Cortex of kidney (tissue), 1 donor: ENCODE results near the gene TRMT61B.

Experiments
- DNase-seq: peaks from one replicate; lab custom pipeline; 2025; lab: John Stamatoyannopoulos, UW

TRMT61B gene

DNA sequence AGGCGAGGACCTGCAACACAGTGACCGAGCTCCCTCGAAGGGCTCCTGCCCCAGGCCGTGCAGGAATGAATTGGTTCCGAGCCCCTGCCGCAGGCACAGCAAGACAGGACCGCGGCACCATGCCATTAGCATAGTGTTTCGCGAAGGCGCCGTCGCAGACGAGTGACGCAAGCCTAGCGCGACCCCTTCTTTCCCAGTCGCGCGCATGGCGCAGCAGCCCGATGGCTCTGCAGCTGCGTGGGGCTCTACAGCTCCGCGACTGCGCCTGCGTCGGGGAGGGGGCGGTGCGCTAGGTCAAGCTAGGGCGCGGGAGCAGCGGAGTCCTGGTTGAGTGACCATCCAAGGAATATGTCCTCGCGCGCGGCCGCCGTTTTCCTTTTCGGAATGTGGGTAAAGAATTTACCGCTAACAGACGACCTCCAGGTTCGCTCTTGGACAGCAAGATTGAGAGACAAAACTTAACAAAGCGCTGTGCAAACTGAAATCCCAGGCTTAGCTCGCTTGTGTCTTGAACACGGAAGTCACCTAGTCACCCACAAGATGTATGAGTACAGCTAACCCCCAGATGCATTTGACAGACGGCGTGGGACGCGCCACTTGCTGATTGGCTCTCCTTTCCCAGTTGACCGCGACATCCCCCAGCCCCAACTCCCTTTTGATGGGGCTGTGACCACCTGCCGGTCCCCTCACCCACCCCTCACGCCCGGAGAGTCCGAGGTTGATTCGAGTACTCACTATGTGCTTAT lies at the start of gene TRMT61B:
TRMT61B (minus strand) TSS at position 164 of the 746 bp plus-strand sequence; CDS start at position 132, 32 bp downstream.
- DNase-seq: peak; percentile 69

DNA sequence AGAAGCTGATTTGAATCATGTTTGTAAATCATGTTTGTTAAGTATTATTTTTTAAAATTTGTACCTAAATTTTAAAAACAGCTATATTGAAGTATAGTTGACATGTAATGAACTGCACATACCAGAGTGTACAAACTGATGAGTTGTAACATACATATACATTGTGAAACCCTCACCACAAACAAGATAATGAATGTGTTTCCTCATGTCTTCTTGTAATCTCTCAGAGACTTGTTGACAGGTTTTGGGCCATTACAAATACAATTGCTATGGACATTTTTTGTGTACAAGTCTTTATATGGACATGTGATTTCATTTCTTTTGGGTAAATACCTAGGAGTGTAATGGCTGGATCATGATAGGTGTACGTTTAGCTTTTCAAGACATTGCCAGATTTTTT lies 45.8 kb upstream of the TRMT61B start:
- no peak for DNase-seq

DNA sequence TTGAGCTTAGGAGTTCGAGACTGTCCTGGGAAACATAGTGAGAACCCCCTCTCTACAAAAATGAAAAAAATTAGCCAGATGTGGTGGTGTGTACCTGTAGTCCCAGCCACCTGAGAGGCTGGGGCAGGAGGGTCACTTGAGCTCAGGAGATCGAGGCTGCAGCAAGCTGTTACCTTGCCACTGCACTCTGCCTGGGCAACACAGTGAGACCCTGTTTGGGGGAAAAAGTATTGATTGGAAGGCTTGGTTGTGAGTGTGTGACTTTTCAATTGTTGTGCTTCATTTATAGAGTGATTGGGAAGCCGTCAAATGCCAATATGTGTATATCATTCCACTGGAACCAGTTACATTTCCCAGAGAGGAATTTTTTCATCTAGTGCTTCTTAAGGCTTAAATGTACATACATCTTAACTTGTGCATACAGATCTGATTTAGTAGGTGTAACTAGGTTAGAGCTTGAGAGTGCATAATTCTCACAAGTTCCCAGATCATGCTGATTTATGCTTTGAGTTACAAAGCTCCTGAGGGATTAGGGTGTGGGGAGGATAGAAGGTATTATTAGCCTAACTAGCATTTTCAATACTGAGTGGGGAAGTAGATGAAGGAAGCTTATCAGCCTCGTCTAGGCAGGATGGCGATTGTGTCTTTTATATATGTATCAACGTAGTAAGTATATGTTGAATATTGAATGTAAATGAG lies 39.7 kb upstream of the TRMT61B start:
- no peak for DNase-seq

DNA sequence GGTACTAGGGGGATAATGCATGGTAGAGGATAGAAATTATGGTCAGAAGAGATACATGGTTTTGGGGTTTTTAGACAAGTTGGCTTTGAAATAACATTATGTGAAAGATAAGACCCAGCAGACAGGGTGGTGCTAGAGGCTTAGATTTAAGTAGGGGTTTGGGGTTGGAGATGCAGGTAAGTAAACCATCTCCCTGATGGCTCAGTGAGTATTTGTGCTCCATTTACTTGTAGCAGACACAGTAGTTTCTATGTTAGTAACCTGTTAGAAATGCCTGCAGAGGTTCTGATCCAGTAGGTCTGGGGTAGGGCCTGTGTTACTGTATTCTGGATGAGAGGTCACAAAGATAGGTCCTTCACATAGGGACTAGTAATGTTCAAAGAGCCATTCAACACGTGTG lies 38.1 kb upstream of the TRMT61B start:
- DNase-seq: no peak

DNA sequence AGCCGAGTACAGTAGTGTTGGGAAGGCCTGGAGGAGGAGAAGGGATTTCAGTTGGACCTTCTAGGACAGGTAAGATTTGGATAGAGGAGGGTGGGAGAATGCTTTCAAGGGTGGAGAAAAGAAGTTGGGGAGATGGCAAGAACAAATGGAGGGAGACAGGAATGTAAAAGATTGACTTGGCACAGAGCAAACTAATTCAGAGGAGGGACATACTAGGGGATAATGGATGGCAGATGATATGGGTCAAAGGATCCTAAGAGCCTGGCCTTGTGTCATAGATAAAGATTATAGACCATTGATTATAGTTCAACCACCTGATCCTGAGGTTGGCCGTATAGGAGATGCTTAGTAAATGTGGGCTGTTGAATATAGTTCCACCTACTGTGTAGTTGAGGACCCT lies 36.7 kb upstream of the TRMT61B start:
- no peak for DNase-seq

DNA sequence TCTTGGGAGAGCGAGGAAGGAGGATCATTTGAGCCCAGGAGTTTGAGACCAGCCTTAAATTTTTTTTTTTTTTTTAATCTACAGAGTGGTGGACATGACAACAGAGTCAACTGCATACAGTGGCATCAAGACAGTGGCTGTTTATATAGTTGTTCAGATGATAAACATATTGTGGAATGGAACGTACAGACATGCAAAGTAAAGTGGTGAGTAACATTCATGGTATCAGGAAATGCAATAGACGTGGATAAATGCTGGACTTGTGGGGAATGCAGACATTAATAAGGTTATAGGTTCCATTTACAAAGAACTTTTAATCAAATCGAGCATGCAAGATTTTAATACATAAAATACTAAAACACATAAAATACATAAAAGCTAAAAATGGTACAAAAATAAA lies 36.3 kb upstream of the TRMT61B start:
- DNase-seq: no peak

DNA sequence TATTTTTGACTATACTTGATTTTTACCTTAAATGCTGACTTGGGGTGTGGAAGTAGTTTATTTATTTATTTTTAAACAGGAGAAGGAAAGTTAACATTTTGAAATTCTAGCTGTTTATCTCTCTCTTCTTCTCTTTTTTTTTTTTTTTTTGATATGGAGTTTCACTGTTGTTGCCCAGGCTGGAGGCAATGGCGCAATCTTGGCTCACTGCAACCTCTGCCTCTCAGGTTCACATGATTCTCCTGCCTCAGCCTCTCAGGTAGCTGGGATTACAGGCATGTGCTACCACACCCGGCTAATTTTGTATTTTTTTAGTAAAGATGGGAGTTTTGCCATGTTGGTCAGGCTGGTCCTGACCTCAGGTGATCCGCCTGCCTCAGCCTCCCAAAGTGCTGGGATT lies 35.4 kb upstream of the TRMT61B start:
- no peak for DNase-seq

DNA sequence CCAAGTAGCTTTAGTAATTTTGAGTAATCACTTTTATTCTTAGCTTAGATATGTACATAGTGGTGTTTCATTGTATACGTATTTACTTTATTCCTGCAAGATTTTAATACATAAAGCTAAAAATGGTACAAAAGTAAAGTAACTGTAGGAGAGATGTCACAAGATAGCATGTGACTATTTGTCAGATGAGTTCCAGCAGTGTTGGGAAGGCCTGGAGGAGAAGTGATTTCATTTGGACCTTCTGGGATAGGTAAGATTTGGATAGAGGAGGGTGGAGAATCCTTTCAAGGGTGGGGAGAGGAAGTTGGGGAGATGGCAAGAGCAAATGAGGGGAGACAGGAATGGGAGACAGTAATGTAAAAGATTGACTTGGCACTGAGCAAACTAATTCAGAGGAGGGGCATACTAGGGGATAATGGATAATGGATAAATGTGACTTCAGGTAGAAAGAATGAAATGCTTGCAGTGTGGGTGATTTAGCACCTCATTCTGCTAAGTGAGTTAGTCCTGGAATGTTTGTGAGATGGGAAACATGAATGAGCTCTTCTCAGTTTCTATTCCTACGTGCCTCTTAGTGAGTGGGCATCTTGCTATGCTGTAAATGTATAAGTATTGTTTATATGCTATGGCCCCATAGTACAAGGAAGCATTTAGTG lies 34.8 kb upstream of the TRMT61B start:
- no peak for DNase-seq

DNA sequence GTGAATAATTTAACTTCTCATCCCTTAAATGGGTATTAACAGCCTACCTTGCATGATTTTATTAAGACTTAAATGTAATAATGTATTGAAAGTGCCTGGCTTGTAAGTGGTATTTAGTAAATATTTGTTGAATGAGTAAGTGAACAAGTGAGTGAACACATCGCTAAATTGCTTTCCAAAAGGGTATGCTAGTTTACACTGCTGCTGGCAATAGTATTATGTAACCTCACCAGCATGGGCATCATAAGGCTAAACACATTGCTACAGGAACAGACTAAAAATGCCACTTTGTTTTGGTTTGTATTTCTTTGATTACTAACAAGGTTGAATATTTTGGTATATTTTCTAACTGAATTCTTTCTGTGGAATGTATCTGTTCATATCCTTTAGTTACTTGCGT lies 34.2 kb upstream of the TRMT61B start:
- DNase-seq: no peak

DNA sequence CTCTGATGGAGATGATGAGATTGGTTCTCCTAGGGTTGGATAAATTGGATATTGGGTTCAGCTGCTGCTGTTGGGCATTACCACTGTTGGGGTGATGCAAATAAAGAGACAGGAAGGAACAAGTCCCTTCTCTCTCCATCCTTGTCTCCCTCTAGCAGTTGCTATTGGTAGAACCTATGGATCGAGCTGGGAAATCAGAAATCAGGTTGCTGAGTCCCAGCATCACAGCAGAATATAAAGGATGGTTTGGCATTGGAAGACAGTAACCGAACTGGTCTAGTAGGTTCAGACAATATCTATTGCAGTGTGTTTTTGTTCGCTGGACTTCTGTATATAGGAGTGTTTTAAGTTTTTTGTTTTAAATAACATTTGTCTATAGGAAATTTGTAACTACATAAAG lies 32.5 kb upstream of the TRMT61B start:
- no peak for DNase-seq

DNA sequence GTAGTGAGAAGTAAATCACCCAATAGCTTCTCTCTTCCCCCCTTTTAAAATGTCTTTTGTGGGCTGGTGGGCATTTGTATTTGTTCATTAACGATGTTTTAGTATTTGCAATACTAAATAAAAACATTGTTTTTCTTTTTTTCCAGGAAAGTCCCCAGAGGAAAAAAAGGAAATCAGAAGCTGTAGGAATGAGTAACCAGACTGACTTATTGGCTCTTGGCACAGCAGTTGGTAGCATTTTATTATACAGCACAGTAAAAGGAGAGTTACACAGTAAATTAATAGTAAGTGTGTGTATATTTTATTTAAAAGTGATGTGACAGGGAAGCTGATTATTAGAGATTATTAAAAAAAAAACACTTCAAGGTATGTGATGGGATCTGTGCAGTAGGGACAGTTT lies 31.7 kb upstream of the TRMT61B start:
- DNase-seq: no peak

DNA sequence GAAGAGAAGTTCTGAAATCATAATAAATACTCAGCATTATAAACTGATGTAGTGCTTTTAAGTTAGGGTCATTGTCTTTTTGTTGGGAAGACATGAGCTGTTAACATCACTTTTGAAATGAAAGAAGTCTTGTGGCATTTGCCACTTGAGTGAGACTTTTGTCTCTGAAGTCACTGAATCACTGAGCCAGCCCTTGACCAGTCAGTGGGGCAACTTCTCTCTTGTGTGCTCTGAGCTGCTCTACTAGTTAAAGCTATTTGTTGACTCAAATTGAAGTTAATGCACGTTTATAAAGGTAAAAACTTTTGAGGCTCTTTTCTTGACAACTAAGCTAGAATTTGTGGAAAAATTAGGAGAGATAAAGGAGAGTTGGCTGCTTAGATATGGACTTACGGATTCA lies 31.1 kb upstream of the TRMT61B start:
- no peak for DNase-seq

DNA sequence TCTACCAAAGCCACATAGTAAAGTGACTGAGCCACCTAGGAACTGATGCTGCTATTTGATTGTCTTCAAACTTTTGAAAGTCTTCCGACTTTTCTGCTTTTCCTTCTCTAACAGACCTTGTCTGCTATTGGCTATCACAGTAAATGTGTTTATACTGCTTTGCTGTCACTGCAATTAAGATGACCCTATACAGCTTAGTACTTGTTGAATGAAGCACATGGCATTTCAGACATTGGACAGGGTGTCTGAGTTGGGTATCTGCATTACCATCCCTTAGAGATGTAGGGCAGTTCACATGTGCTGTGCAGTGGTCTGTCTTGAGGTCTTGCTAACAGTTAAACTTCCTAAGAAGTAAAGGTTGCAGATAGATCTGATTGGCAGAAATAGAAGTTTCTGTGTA lies 27.9 kb upstream of the TRMT61B start:
- no peak for DNase-seq

DNA sequence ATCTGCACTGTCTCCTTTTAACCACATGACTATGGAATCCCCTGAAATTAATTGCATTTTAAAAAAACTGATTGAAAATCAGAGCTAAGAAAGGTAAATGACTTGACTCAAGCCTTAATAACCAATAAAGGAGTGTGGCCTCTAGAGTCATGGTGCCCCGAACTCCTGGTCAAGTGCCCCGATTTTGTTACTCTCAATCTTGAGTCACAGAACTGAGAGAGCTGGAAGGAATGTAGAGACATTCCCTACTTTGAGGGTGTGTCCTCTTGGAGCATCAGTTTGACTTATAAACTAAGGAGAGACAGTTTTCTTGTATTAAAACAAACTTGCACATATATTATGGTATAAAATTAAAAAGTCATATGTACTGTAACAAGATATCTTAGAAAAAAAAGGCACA lies 26.8 kb upstream of the TRMT61B start:
- no peak for DNase-seq

DNA sequence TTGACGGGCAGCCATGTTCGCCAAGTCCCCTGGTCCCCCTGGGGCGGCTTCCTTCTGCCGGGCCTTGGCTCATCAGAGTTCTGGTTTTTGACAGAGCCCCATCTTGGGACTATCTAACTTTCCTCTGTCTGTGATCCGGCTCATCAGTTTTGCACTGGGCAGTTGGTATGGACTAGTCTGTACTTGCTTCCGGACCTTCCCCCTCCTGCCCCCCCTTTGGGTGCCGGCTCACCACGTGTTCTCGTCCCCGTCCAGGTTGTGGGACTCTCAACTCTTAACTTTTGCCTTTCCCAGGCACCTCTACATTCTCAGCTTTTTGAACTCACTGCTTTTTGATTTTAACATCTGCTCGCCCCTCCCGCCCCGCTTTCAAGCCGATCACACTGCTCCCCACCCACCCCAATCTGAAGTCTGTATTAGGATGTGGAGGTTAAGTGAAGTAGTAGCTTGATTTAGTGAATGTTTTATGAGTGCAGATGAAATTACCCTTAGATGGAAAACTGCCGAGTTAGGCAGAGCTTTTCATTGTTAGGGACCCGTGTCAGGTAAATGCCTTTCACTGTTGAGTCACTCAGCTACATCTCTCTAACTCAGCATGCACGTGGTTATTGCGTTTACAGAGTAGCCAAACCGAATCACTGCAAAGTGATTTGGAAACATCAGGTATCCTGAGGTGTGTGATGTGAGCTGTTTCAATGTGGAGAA lies 25.2 kb upstream of the TRMT61B start:
- DNase-seq: no peak

DNA sequence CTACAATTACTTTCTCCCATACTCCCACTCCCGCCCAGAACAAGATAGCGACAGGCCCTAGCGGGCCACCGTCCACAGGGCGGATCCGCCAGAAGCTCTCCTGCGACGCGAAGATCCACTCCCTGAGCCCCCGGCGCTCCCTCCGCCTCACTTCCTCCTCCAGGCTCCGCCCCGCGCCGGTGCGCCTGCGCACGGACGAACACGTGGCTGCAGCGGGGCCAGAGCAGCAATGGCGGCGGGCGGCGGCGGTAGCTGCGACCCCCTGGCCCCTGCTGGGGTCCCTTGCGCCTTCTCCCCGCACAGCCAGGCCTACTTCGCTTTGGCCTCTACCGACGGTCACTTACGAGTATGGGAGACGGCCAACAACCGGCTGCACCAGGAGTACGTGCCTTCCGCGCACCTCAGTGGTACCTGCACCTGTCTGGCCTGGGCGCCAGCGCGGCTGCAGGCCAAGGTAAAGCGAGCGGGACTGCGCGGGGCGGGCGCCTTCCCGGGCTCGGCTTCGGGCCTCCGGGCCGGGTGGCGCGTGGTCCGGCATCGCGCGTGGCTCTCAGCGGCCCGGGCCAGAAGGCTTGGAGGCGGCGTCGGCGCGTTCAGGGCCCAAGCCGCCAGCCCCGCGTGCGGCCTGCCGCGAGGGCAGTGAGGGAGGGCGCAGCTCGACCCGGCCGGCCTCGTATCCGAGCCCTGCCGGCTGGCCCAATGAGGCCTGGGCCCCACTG lies 24.5 kb upstream of the TRMT61B start, which contains the start of gene WDR43:
WDR43 (plus strand) TSS at position 198 of the 719 bp plus-strand sequence; CDS start at position 230, 32 bp downstream.
- DNase-seq: peak; percentile 49

DNA sequence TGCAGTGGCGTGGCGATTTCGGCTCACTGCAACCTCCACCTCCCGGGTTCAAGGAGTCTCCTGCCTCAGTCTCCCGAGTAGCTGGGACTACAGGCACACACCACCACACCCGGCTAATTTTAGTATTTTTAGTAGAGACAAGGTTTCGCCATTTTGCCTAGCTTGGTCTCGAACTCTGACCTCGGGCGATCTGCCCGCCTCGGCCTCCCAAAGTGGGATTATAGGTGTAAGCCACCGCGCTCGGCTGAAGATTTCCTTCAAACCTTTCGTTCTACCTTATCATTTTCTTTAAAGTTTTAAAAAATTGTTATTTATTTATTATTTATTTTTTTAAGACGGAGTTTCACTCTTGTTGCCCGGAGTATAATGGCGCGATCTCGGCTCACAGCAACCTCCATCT lies 23.4 kb upstream of the TRMT61B start:
- DNase-seq: no peak

DNA sequence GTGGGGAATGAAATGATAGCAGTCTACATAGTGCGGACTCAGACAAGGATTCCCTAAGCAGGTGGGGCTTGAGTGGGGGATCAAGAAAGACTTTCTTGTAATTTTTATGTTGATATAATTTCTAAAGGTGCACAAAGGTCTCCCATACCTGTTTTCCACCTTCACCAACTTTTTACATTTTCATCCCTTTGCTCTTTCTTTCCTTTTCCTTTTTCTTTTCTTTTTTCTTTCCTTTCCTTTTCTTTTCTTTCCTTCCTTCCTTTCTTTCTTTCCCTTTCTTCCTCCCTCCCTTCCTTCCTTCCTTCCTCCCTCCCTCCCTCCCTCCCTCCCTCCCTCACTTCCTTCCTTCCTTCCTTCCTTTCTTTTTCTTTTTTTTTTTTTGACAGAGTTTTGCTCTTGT lies 10.1 kb upstream of the TRMT61B start:
- DNase-seq: no peak

DNA sequence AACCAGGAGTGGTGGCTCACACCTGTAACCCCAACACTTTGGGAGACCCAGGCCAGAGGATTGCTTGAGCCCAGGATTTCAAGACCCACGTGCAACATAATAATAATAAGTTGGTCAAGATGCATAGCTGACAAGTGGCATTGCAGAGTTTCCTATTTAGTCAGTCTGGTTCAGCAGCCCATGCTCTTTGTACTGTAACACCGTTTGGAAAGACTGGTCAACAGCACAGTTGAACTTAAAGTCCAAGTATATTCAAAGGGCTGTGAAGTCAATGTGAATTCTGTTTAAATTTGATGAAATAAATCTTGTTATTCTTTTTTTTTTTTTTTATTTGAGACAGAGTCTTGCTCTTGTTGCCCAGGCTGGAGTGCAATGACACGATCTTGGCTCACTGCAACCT lies 1.5 kb upstream of the TRMT61B start:
- no peak for DNase-seq

DNA sequence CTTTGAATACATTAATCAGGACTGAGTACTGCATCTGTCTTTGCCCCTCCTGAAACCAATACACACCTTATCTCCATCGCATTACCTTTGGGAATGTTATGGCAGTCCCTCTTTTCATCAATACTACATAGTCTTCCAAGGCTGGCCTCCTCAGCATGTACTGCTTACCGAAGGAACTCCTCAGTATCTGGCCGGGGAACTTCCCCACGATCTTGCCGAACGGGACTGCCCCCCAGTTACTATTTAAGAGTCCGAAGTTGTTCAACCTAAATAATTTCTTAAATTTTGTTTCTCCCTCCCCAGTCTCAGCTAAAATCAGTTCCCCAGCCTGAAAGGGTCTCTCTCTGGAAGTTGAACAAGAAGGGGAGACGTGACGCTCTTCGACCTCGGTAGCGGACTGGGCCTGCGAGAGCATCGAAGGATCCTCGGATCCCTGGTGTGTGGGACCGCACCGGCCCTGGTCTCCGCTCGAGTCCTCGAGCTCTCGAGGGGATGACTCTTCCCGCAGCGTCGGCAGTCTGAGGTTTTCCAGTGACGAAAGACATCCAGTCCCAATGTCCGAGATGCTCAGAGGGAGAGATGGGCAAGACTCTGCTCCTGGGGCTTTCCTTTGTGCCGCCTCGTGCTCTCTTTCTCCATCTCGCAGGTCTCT lies 489 bp downstream of the TRMT61B start:
- DNase-seq: no peak

DNA sequence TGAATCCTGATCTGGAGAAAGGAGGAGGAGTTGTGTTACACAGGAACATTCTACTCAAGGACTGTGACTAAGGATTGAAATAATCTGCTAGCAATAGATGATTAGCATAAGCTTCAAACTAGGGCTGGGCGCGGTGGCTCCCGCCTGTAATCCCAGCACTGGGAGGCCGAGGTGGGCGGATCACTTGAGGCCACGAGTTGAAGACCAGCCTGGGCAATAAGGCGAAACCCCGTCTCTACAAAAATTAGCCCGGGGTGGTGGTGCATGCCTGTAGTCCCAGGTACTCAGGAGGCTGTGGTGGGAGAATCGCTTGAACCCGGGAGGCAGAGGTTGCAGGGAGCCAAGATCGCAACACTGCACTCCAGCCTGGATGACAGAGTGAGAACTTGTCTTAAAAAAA lies 1.5 kb downstream of the TRMT61B start:
- no peak for DNase-seq
